ENCODE results near the gene ZBTB8OS. TPM values are rescaled to one million over a fixed set of nuclear protein-coding genes. Genes with fewer than 3 reads are reported as not detected.
A peak's percentile ranks its signal among the peaks of the same experiment; 100 is the strongest.

The ZBTB8OS gene
- total and polyA plus RNA-seq, 2 of the 8 experiments (the other 6 are each of a cell fraction or from before 2014, with no cell fraction given): 68.0 to 74.2 TPM

DNA sequence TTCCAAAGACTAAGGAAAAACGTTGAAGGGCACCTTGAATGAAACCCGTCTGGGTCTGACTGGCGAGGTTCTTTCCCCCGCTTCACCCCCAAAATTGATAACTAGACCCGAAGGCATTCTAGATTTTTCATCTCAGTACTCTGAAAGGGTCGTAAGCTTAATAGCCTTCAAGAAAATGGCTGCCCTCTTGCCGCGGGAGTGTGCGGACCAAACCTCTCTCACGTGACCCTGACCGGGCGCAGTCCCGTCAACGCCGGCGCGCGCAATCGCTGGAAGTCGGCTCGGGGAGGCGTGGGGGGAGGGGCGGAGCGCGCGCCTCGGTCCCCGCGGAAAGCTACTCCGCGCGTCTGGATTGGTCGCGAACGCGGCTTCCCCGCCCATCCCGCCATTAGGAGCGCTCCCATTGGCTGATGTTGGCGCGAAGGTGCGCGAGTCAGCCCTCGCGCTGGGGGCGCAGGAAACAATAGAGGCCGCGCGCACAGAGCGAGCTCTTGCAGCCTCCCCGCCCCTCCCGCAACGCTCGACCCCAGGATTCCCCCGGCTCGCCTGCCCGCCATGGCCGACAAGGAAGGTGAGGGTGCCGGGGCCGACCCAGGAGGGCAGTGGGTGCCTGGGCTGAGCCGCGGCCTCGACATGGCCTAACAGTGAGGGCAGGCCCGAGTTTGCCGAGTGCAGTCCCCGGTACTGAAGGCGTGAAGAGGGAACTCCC is 556 bp upstream of the ZBTB8OS start, which contains the start of gene RBBP4 (continued):
- TF ChIP-seq, protein P1, sequence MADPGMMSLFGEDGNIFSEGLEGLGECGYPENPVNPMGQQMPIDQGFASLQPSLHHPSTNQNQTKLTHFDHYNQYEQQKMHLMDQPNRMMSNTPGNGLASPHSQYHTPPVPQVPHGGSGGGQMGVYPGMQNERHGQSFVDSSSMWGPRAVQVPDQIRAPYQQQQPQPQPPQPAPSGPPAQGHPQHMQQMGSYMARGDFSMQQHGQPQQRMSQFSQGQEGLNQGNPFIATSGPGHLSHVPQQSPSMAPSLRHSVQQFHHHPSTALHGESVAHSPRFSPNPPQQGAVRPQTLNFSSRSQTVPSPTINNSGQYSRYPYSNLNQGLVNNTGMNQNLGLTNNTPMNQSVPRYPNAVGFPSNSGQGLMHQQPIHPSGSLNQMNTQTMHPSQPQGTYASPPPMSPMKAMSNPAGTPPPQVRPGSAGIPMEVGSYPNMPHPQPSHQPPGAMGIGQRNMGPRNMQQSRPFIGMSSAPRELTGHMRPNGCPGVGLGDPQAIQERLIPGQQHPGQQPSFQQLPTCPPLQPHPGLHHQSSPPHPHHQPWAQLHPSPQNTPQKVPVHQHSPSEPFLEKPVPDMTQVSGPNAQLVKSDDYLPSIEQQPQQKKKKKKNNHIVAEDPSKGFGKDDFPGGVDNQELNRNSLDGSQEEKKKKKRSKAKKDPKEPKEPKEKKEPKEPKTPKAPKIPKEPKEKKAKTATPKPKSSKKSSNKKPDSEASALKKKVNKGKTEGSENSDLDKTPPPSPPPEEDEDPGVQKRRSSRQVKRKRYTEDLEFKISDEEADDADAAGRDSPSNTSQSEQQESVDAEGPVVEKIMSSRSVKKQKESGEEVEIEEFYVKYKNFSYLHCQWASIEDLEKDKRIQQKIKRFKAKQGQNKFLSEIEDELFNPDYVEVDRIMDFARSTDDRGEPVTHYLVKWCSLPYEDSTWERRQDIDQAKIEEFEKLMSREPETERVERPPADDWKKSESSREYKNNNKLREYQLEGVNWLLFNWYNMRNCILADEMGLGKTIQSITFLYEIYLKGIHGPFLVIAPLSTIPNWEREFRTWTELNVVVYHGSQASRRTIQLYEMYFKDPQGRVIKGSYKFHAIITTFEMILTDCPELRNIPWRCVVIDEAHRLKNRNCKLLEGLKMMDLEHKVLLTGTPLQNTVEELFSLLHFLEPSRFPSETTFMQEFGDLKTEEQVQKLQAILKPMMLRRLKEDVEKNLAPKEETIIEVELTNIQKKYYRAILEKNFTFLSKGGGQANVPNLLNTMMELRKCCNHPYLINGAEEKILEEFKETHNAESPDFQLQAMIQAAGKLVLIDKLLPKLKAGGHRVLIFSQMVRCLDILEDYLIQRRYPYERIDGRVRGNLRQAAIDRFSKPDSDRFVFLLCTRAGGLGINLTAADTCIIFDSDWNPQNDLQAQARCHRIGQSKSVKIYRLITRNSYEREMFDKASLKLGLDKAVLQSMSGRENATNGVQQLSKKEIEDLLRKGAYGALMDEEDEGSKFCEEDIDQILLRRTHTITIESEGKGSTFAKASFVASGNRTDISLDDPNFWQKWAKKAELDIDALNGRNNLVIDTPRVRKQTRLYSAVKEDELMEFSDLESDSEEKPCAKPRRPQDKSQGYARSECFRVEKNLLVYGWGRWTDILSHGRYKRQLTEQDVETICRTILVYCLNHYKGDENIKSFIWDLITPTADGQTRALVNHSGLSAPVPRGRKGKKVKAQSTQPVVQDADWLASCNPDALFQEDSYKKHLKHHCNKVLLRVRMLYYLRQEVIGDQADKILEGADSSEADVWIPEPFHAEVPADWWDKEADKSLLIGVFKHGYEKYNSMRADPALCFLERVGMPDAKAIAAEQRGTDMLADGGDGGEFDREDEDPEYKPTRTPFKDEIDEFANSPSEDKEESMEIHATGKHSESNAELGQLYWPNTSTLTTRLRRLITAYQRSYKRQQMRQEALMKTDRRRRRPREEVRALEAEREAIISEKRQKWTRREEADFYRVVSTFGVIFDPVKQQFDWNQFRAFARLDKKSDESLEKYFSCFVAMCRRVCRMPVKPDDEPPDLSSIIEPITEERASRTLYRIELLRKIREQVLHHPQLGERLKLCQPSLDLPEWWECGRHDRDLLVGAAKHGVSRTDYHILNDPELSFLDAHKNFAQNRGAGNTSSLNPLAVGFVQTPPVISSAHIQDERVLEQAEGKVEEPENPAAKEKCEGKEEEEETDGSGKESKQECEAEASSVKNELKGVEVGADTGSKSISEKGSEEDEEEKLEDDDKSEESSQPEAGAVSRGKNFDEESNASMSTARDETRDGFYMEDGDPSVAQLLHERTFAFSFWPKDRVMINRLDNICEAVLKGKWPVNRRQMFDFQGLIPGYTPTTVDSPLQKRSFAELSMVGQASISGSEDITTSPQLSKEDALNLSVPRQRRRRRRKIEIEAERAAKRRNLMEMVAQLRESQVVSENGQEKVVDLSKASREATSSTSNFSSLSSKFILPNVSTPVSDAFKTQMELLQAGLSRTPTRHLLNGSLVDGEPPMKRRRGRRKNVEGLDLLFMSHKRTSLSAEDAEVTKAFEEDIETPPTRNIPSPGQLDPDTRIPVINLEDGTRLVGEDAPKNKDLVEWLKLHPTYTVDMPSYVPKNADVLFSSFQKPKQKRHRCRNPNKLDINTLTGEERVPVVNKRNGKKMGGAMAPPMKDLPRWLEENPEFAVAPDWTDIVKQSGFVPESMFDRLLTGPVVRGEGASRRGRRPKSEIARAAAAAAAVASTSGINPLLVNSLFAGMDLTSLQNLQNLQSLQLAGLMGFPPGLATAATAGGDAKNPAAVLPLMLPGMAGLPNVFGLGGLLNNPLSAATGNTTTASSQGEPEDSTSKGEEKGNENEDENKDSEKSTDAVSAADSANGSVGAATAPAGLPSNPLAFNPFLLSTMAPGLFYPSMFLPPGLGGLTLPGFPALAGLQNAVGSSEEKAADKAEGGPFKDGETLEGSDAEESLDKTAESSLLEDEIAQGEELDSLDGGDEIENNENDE (IDR thresholded peaks at IDR 0.05; ENCODE audit: insufficient replicate concordance, low read length): no peak
- TF ChIP-seq CHD1 (IDR thresholded peaks at IDR 0.05; ENCODE audit: low read depth, low read length): peak; percentile 87
- no peak; a peak in 1 of 3 replicates for TF ChIP-seq POLR2A (IDR thresholded peaks at IDR 0.05; ENCODE audit: control extremely low read depth in 1 of 2, low read depth in 2 of 2, low read length in 2 of 2)
- TF ChIP-seq TAF7 (optimal IDR thresholded peaks at IDR 0.05; ENCODE audit: borderline replicate concordance, low read depth, low read length): peak; percentile 75
- TF ChIP-seq ZNF274 (IDR thresholded peaks at IDR 0.05; ENCODE audit: borderline replicate concordance, extremely low read depth, low read length): no peak
- no peak; the same call in 1 of the 2 replicates for TF ChIP-seq NRF1 (IDR thresholded peaks at IDR 0.05; ENCODE audit: low read depth, low read length)
- no peak for TF ChIP-seq TCF12 (IDR thresholded peaks at IDR 0.05; ENCODE audit: low read depth, low read length)
- no peak for TF ChIP-seq SUZ12 (IDR thresholded peaks at IDR 0.05; ENCODE audit: low read length)
- peak; percentile 42; the same call in 1 of the 2 replicates for TF ChIP-seq SP2 (IDR thresholded peaks at IDR 0.05; ENCODE audit: low read length)
- peak; percentile 22; the same call in 1 of the 2 replicates for TF ChIP-seq TEAD4 (IDR thresholded peaks at IDR 0.05; ENCODE audit: low read depth, low read length)
- peak in 1 of 2 experiments; percentile 15; a peak in 1 of 4 replicates for TF ChIP-seq SIN3A (conservative IDR thresholded peaks at IDR 0.05 in 1 of 2, IDR thresholded peaks at IDR 0.05 in 1 of 2; ENCODE audit: low read depth in 1 of 2, low read length in 2 of 2)

All from H1 (cell line).